22Rv1 (cell line): Measurements from ENCODE around the gene GSTM1.

ENCODE experiments used
- ZFX ChIP-seq: fragments of 450-650 bp; IDR thresholded peaks from 2 replicates; pipeline ENCODE4 v1.6.1; 2017; ENCODE audit warnings: antibody characterized with exemption, borderline replicate concordance
- TF ChIP-seq, protein P1 (sequence below): fragments of 450-650 bp; IDR thresholded peaks from 2 replicates; pipeline ENCODE4 v1.5.1; 2017; ENCODE audit warnings: mild to moderate bottlenecking

DNA sequence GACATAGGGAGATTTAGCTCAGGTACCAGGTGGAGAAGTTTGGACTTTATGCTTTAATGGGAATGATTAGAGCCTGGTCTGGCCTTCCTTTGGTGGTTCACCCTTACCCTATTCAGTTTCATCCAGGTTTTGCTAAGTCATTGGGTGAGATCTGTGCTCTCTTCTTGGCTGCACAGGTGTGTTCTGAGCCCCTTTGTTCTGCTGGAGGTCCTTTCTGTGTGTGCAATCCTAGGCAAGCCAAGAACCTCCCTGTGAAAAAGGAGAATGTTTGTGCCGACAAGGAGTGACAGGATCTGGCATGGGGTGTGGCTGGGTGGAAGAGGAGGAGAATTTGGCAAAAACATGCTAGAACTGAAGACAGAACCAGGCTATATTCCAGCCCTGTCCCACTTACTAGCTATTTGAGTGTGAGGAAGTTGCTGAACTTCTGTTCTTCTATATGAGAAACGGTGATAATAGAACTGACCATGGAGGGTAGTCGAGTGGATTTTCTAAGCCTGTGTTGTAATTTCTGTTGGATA lies 29.0 kb downstream of the GSTM1 start:
- TF ChIP-seq, protein P1, sequence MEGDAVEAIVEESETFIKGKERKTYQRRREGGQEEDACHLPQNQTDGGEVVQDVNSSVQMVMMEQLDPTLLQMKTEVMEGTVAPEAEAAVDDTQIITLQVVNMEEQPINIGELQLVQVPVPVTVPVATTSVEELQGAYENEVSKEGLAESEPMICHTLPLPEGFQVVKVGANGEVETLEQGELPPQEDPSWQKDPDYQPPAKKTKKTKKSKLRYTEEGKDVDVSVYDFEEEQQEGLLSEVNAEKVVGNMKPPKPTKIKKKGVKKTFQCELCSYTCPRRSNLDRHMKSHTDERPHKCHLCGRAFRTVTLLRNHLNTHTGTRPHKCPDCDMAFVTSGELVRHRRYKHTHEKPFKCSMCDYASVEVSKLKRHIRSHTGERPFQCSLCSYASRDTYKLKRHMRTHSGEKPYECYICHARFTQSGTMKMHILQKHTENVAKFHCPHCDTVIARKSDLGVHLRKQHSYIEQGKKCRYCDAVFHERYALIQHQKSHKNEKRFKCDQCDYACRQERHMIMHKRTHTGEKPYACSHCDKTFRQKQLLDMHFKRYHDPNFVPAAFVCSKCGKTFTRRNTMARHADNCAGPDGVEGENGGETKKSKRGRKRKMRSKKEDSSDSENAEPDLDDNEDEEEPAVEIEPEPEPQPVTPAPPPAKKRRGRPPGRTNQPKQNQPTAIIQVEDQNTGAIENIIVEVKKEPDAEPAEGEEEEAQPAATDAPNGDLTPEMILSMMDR: no peak
- no peak for TF ChIP-seq ZFX
